GM12874 (cell line): ENCODE results near the gene OSTF1.

Experiments used
- TF ChIP-seq, protein P1 (sequence below): IDR thresholded peaks from 2 replicates; pipeline ENCODE4 v1.5.1; 2011; ENCODE audit warnings: low read depth, mild to moderate bottlenecking, control low read depth, low read length, moderate library complexity; ENCODE audit not compliant: insufficient read depth

The OSTF1 gene

DNA sequence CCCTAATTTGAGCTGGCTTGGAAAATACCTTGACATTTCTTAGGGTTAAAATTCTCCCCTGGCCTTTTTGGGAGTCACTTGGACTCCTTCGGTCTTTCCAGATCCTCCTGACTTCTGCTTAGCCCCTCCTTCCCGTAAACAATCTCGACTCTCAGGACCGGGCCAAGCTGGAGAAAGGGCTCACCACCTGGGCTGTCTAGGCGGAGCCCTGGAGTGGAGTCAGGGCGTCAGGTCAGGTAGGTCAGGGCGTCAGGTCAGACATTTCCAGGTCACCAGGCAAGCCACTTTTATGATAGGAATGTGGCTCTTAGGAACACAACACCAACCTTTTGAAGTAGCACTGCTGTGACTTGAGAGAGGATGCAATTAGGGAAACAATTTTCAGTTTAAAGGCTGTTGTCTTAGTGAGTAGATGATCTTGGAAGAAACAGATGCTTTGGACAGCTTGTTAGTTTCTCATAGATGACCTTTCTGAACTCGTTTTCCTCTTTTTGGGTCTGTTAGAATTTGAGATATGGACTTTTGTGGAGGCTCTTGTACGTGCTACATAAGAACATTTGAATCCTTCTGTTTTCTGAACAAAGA is 12.8 kb downstream of the OSTF1 start:
- TF ChIP-seq, protein P1, sequence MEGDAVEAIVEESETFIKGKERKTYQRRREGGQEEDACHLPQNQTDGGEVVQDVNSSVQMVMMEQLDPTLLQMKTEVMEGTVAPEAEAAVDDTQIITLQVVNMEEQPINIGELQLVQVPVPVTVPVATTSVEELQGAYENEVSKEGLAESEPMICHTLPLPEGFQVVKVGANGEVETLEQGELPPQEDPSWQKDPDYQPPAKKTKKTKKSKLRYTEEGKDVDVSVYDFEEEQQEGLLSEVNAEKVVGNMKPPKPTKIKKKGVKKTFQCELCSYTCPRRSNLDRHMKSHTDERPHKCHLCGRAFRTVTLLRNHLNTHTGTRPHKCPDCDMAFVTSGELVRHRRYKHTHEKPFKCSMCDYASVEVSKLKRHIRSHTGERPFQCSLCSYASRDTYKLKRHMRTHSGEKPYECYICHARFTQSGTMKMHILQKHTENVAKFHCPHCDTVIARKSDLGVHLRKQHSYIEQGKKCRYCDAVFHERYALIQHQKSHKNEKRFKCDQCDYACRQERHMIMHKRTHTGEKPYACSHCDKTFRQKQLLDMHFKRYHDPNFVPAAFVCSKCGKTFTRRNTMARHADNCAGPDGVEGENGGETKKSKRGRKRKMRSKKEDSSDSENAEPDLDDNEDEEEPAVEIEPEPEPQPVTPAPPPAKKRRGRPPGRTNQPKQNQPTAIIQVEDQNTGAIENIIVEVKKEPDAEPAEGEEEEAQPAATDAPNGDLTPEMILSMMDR, result no peak

DNA sequence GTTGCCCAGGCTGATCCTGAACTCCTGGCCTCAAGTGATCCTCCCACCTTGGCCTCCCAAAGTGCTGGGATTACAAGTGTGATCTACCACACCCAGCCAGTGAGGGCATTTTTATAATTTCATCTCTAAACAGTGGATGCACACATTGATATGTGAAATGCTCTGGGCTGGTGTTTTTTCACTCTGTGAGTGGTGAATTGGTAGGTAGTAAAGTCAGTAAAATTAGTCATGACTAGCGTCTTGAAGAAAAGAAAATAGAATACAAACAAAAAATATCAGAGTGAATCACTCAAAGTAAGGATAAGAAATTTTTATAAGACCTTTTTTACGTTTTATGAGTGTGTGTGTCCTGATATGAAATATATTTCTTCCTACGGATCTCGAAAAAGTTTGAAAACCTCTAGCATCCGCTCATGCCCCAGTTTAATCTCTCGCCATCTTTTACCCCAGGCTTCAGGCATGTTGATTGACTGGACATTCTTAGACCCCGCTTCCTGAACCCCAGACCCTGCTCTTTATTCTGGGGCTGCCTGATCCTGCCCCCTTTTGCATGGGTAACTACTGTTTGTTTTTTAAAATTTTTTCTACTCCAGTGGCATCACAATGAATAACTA is 14.0 kb downstream of the OSTF1 start:
- TF ChIP-seq, protein P1, result no peak

DNA sequence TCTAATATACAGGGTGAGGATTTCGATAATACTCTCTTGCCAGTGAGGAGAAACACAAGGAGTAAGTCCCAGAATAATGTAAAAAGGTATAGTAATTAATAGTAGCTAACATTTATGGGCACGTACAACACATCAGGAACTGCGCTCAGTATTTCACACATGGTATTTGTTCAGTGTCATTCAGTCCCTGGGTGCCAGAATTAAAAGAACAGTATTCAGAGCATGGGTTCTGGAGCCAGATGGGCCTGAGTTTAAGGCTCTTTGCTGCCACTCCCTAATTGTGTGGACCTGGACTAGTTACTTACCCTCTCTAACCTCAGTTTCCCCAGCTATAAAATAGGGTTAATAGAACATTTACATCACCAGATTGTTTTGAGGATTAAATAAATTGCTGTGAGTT is 16.3 kb downstream of the OSTF1 start:
- TF ChIP-seq, protein P1, result no peak

DNA sequence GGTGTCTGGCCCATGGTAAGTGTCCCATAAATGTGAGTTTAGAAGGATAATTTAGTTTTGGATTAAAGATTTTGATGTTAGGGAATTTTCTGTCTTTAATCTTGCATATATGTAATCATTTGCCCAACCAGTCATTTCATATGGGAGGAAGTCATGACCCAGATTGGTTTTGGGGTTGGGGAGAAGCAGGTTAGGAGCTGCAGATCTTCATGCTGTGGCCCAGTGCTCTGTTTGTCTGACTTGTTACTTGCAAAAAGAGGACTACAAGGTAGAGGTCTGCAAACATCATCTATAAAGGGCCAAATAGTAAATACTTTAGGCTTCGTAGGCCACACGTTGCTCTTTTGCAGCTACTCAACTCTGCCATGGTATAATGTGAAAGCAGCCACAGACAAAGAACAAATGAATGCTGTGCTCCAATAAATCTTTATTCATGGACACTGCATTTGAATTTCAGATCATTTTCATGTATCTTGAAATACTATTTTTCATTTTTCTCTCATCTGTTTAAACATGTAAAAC is 16.8 kb downstream of the OSTF1 start:
- TF ChIP-seq, protein P1, result no peak

DNA sequence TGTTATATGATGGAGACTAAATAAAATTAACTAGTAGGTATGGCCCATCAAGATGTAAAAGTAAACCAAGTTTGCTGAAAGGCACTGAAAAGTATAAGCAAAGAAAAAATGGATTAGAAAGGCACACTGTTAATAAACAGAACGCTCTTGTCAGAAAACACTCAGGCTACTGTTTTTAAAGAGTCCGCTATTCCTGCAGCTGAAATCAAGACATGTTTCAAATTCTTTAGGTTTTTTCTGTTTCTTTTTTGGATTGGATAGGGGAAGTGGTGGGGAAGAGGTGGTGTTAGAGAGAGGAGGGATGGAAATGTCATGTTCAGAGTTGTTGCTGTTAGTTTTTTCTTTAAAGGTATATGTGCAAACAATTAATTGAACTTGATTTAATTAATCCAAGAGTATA is 17.5 kb downstream of the OSTF1 start:
- TF ChIP-seq, protein P1, result no peak

DNA sequence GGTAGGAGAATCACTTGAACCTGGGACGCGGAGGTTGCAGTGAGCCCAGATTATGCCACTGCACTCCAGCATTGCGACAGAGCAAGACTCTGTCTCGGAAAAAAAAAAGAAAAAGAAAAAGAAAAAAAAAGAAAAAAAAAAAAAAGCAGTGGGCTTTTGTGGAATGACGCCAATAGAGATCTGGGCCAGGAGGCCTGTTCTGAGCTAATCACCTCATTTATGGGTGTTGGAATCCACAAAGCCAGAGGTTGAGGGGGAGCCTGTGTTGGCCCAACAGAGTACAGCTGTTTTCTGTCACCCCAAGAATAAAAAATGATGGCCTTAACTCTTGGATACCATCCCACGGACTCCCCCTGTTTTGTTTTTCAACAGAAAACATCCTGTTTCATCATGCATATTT is 18.5 kb downstream of the OSTF1 start:
- TF ChIP-seq, protein P1, result no peak

DNA sequence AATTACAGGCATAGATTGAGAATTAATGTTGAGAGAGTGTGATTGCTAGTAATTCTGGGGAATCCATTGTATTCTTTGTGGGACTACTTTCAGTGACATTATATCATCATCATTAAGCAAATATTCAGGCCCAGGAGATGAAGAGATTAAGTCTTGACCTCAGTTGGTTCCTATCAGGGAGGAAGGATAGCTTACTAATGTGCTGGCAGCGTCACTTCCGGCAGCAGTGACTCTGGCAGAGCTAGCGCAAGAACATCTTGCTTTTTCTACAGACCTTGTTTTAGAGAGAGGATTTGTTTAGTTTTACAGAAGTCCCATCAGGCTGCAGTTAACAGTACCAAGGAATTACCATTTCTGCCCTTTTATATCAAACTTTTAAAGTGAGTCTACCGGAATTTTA is 20.3 kb downstream of the OSTF1 start:
- TF ChIP-seq, protein P1, result no peak
